Tibial nerve (tissue), 4 donors: Measurements from ENCODE around the gene PRDM5.

Experiments
- EP300 ChIP-seq, 2 donors: sonication (generic); formaldehyde crosslinking; IDR thresholded peaks; one replicate each; pipeline ENCODE4 v1.6.1; 2017; ENCODE audit warnings: antibody characterized with exemption in 2 of 2, mild to moderate bottlenecking in 1 of 2
- POLR2A ChIP-seq, 2 donors: fragments of 450-650 bp; IDR thresholded peaks; one replicate each; pipeline ENCODE4 v1.6.1; 2017; ENCODE audit warnings: antibody characterized with exemption in 2 of 2, mild to moderate bottlenecking in 2 of 2, moderate library complexity in 2 of 2
- TF ChIP-seq, protein P1 (sequence below), 5 experiments: fragments of 200-600 bp in 3 of 5; fragments of 450-650 bp in 2 of 5; sonication (generic) in 3 of 5; IDR thresholded peaks; one replicate each; pipeline ENCODE4 v1.5.1; 2016 to 2019; ENCODE audit warnings: antibody characterized with exemption in 5 of 5, mild to moderate bottlenecking in 3 of 5, moderate library complexity in 2 of 5

DNA sequence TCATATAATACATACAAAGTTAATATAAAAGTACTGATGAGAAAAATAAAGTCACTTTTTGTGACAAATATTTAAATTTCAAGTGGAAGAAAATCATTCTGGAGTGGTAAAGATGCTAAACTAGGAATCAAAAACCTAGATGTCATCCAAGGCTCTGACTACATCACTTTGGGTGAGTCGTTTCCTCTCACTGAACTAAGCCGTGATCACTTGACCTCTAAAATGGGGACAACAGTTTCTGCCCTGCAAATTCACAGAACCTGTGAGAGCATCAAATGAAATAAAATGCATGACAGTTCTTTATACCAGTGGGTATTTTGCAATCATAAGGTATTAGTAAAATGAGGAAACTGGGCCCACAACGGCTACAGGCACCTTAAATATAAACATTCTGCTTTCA lies 63.8 kb downstream of the PRDM5 start:
- TF ChIP-seq, protein P1, sequence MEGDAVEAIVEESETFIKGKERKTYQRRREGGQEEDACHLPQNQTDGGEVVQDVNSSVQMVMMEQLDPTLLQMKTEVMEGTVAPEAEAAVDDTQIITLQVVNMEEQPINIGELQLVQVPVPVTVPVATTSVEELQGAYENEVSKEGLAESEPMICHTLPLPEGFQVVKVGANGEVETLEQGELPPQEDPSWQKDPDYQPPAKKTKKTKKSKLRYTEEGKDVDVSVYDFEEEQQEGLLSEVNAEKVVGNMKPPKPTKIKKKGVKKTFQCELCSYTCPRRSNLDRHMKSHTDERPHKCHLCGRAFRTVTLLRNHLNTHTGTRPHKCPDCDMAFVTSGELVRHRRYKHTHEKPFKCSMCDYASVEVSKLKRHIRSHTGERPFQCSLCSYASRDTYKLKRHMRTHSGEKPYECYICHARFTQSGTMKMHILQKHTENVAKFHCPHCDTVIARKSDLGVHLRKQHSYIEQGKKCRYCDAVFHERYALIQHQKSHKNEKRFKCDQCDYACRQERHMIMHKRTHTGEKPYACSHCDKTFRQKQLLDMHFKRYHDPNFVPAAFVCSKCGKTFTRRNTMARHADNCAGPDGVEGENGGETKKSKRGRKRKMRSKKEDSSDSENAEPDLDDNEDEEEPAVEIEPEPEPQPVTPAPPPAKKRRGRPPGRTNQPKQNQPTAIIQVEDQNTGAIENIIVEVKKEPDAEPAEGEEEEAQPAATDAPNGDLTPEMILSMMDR (IDR thresholded peaks at IDR 0.05) = no peak
- TF ChIP-seq POLR2A (IDR thresholded peaks at IDR 0.05) (no peak), EP300 (IDR thresholded peaks at IDR 0.05) (no peak)
